Placental pericyte (primary cell): ENCODE data around the gene ACTR1A. TPM values are rescaled to one million over a fixed set of nuclear protein-coding genes. Genes with fewer than 3 reads are reported as not detected.

ENCODE experiments used
- small RNA-seq: library from RNA; depleted of rRNA; stranded (forward); fragments of <200 nt; gene quantifications from one replicate; pipeline ENCODE3, GENCODE V24; 2012; ENCODE audit warnings: low replicate concordance
- total RNA-seq: library from RNA; depleted of rRNA; stranded (reverse); fragments of >200 nt; gene quantifications from 2 replicates; pipeline ENCODE4 v1.2.3, GENCODE V29; 2012

The ACTR1A gene
- 126 and 187 TPM in 2 replicates for total RNA-seq

GRCh38 chr10:102502337-102503151, at the start of gene ACTR1A:
Gene ACTR1A, minus strand, starts transcription at chr10:102502712. Its CDS starts 65 bp downstream, at chr10:102502647.

GRCh38 chr10:102503264-102504178, 1.0 kb upstream of the ACTR1A start, which contains the start of gene SUFU:
Gene SUFU, plus strand, starts transcription at chr10:102503972. Its CDS starts 181 bp downstream, at chr10:102504153.

GRCh38 chr10:102451105-102451969, 51.2 kb downstream of the ACTR1A start, which contains the start of gene C10orf95:
Gene C10orf95, minus strand, starts transcription at chr10:102451543. Its CDS starts 450 bp downstream, at chr10:102451093.

GRCh38 chr10:102432162-102432950, 70.2 kb downstream of the ACTR1A start, which contains the start of gene CUEDC2:
Gene CUEDC2, minus strand, starts transcription at chr10:102432574. Its CDS starts 7,386 bp downstream, at chr10:102425188.

Small RNA genes within 50 kb of the gene (small RNA-seq; reads per million reads assigned to genes)
- 33.8 reads per million, percentile 97 among the genes with 10 or more reads in this experiment for gene MIR146B

Other genes starting within 250 kb of the ACTR1A start
- gene NFKB2, start 107.0 kb downstream of the ACTR1A start, total RNA-seq = 30.4 and 45.1 TPM in 2 replicates
- gene PSD, start 83.9 kb downstream of the ACTR1A start, total RNA-seq = 1.1 and 2.3 TPM in 2 replicates
- 5.7 and 15.8 TPM in 2 replicates for gene FBXL15, start 81.9 kb downstream of the ACTR1A start, total RNA-seq
- 26.9 and 51.2 TPM in 2 replicates for gene CUEDC2, start 70.1 kb downstream of the ACTR1A start, total RNA-seq
- gene C10orf95, start 51.2 kb downstream of the ACTR1A start, total RNA-seq = not detected in 2 replicates
- gene SUFU, start 1.3 kb upstream of the ACTR1A start, total RNA-seq = 3.9 and 5.0 TPM in 2 replicates
- 177 and 323 TPM in 2 replicates for gene TRIM8, start 141.8 kb upstream of the ACTR1A start, total RNA-seq
- 4.8 and 5.4 TPM in 2 replicates for gene ARL3, start 211.7 kb upstream of the ACTR1A start, total RNA-seq
- gene SFXN2, start 211.9 kb upstream of the ACTR1A start, total RNA-seq = 7.7 and 9.3 TPM in 2 replicates
- 44.0 and 85.0 TPM in 2 replicates for gene WBP1L, start 241.2 kb upstream of the ACTR1A start, total RNA-seq